Nephron (organoid): ENCODE data around the gene PROSER3.

Experiments
- H3K27ac Mint-ChIP-seq, 3 experiments: 2 replicates each; pipeline ENCODE4 v1.8.0; 2020; ENCODE audit warnings: mixed read lengths in 3 of 3, mild to moderate bottlenecking in 2 of 3, moderate library complexity in 1 of 3
- H3K27me3 Mint-ChIP-seq: 2 replicates; pipeline ENCODE4 v1.8.0; 2021; ENCODE audit warnings: low read depth, mild to moderate bottlenecking, moderate library complexity, mixed read lengths
- H3K36me3 Mint-ChIP-seq: 2 replicates; pipeline ENCODE4 v1.8.0; 2020; ENCODE audit warnings: low read depth, mixed read lengths
- H3K4me1 Mint-ChIP-seq: 2 replicates; pipeline ENCODE4 v1.8.0; 2020; ENCODE audit warnings: mixed read lengths
- H3K4me3 Mint-ChIP-seq, 3 experiments: 2 replicates each; pipeline ENCODE4 v1.8.0; 2020; ENCODE audit warnings: mild to moderate bottlenecking in 3 of 3, mixed read lengths in 3 of 3, moderate library complexity in 2 of 3
- H3K9me3 Mint-ChIP-seq: 2 replicates; pipeline ENCODE4 v1.8.0; 2020; ENCODE audit warnings: mixed read lengths
- TF ChIP-seq, protein P1 (sequence below), 3 experiments: fragments of 200-600 bp; sonication (generic); IDR thresholded peaks; one replicate each; pipeline ENCODE4 v1.5.0; 2021; ENCODE audit warnings: antibody characterized with exemption in 3 of 3; ENCODE audit not compliant: unreplicated experiment in 3 of 3

The PROSER3 gene

DNA sequence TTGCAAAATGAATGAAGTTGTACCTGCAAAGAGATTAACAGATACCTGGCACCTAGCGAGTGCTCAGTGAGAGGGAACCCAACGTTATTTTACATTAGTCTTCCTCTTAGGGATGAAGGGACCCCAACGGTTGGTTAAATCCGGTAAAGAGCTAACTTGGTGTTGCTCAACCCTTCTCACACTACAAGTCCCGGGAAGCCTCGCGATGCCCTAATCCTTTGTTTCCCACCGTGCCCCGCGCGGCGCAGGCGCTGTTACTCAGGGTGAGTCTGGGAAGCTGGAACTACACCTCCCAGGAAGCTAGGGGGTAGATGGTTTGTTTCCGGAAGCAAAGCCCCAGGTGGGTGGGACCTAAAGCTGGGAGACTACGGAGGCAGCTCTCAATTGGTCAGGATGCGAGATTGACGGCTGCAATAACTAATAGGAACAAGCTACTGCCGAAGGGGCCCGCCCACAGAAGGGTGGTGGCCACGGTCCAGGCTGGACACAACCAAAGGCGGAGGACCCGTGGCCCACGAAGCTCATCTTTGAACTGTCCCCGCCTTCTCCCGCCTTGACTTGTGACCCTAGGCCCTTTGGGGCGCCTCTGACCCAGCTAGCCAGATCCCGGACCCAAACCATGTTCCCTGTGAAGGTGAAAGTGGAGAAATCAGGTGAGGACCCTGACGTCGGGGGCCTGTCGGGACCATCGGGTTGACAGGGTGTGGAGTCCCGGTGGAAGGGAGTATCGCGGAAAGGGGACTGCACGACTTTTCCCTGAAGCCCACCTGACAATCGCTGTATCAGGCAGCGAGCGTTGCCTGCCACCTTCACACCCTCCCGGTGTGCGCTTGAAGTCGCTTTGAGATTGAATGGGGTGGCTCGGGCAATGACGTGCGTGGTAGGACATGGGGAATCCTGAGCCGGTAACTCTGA, 9.6 kb upstream of the PROSER3 start, which contains the start of gene LIN37:
Gene LIN37 (plus strand): TSS at position 471 of the 915 bp plus-strand sequence. CDS start 149 bp downstream, at position 620.
- Mint-ChIP-seq H3K4me1 (peaks cover 28% of the 10 kb centered on the region), H3K4me3 (peak within 1 kb of the TSS; percentile 92 to 96 (median 95)), H3K9me3 (no peaks in the 10 kb centered on the region), H3K36me3 (peaks cover 3% of the 10 kb centered on the region), H3K27me3 (no peaks in the 10 kb centered on the region), H3K27ac (peak within 1 kb of the TSS; percentile 60 to 92 (median 73))
- TF ChIP-seq, protein P1, sequence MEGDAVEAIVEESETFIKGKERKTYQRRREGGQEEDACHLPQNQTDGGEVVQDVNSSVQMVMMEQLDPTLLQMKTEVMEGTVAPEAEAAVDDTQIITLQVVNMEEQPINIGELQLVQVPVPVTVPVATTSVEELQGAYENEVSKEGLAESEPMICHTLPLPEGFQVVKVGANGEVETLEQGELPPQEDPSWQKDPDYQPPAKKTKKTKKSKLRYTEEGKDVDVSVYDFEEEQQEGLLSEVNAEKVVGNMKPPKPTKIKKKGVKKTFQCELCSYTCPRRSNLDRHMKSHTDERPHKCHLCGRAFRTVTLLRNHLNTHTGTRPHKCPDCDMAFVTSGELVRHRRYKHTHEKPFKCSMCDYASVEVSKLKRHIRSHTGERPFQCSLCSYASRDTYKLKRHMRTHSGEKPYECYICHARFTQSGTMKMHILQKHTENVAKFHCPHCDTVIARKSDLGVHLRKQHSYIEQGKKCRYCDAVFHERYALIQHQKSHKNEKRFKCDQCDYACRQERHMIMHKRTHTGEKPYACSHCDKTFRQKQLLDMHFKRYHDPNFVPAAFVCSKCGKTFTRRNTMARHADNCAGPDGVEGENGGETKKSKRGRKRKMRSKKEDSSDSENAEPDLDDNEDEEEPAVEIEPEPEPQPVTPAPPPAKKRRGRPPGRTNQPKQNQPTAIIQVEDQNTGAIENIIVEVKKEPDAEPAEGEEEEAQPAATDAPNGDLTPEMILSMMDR (IDR thresholded peaks at IDR 0.05; ENCODE audit: unreplicated experiment in 3 of 3): no peak

DNA sequence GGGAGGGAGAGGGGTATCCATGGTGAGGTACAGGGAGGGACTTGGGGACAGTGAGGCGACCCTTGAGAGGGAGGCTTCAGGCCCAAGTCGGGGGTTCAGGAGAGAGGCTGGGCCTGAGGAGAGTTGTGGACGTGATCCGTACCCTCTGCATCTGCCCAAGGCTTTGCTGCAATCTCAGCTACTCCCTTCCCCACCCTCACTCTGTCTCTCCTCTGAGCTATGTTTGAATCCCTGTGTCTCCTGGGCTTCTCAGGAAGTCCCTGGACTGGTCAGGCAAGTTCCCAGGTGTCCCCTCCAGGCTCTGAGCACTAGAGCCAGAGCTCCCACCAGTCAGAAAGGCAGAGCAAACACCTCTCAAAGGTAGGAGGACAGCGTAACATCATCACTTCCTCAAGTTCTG, 7.8 kb upstream of the PROSER3 start:
- peaks cover 6% of the 10 kb centered on the region for H3K27me3 Mint-ChIP-seq
- TF ChIP-seq, protein P1 (IDR thresholded peaks at IDR 0.05; ENCODE audit: unreplicated experiment in 3 of 3): no peak
- H3K9me3 Mint-ChIP-seq: no peaks in the 10 kb centered on the region
- H3K36me3 Mint-ChIP-seq: peaks cover 13% of the 10 kb centered on the region
- peaks cover 28% of the 10 kb centered on the region for H3K4me1 Mint-ChIP-seq
- H3K4me3 Mint-ChIP-seq: peak overlapping the region; percentile 71 to 79 (median 72)
- H3K27ac Mint-ChIP-seq: no peak overlapping the region

DNA sequence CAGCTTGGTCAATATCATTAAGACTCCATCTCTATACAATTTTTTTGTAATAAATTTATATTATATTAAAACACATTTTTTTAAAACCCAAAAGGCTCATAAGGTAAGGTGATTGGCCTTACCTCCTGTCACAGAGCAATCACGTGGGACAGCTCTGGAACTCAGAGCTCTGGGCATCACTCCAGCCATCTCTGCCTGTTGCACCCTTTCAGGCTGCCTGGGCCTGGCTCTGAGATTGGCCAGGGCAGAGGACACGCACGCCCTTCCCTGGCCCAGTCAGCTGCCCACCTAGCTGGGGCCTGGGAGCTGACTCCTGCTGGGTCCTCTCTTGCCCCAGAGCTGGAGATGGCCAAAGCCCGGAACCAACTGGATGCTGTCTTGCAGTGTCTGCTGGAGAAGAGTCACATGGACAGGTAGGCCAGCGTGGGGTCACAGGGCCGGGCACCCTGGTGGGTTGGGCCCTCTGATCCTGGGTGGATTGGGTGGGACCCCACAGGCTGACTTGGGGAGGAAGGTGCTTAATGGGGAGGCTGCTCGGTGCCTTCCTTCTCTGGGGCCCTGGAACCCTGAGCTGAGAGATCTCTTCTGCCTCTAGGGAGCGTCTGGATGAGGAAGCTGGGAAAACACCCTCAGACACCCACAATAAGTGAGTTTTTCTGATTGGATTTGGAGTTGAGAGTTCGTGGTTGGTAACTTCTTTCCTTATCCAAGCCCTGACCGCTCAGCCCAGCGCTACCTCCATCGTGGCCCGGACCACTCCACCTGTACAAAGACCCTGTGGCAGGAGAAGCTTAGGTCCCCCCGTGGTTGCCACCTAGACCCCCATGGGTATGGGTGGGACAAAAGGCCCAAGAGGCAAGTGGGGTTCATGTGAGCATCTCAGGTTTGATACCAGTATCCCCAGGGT, 5.9 kb upstream of the PROSER3 start:
- Mint-ChIP-seq H3K4me1 (peaks cover 26% of the 10 kb centered on the region), H3K9me3 (no peaks in the 10 kb centered on the region), H3K27me3 (peaks cover 11% of the 10 kb centered on the region)

DNA sequence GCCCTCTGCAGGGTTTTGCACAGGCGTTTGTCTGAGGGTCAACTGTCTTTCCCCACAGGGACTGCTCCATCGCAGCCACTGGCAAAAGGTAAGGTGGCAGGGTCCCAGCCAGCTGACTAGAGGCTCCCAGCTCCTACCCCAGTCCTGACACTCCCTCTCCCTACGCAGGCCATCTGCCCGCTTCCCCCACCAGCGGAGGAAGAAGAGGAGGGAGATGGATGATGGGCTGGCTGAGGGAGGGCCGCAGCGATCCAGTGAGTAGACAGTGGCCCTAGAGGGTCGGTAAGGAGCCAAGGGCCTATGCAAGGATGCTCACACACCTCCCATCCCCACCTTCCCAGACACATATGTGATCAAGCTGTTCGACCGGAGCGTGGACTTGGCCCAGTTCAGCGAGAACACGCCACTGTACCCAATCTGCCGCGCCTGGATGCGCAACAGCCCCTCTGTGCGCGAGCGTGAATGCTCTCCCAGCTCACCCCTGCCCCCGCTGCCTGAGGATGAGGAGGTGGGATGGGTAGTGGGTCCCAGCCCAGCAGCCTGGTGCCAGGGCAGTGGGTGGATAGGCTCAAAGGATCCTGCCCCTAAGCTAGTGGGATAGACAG, 5.1 kb upstream of the PROSER3 start:
- Mint-ChIP-seq H3K4me3 (no peak overlapping the region), H3K36me3 (peaks cover 16% of the 10 kb centered on the region), H3K9me3 (no peaks in the 10 kb centered on the region), H3K4me1 (peaks cover 30% of the 10 kb centered on the region), H3K27me3 (peaks cover 11% of the 10 kb centered on the region), H3K27ac (peak overlapping the region in 1 of 3 experiments; percentile 55)
- TF ChIP-seq, protein P1 (IDR thresholded peaks at IDR 0.05; ENCODE audit: unreplicated experiment in 3 of 3): no peak

More for the DNA sequence above, 5.9 kb upstream of the PROSER3 start:
- TF ChIP-seq, protein P1 (IDR thresholded peaks at IDR 0.05; ENCODE audit: unreplicated experiment in 3 of 3): no peak
- H3K36me3 Mint-ChIP-seq: peaks cover 15% of the 10 kb centered on the region
- H3K4me3 Mint-ChIP-seq: peak overlapping the region in 1 of 3 experiments; percentile 34
- no peak overlapping the region for H3K27ac Mint-ChIP-seq

DNA sequence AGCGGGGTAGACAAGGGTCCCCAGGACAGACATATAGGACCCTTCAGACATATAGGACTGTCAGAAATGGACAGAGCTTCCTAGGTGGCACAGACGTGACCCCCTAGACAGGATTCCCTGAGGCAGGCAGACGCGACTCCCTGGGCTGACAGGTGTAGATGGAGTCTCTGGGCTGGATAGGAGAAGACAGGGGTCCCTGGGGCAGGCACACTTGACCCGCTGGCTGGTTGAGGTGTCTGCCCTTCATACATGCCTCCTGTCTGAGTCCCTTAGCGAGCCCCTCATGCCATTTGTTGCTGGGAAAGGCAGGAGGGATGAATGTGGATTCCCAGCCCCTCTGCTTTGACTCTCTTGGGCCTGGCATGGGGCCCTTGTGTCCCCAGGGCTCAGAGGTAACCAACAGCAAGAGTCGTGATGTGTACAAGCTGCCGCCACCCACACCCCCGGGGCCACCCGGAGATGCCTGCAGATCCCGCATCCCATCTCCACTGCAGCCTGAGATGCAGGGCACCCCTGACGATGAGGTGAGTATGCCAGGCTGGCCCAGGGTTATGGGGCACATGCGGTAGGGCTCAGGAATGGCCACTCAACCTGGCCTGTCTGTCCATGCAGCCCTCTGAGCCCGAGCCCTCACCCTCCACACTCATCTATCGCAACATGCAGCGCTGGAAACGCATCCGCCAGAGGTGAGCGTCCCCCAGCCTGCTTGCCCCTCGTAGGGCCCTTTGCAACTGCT, 4.2 kb upstream of the PROSER3 start:
- Mint-ChIP-seq H3K27ac (peak overlapping the region in 2 of 3 experiments; percentile 55 to 83), H3K4me1 (peaks cover 25% of the 10 kb centered on the region), H3K27me3 (peaks cover 11% of the 10 kb centered on the region), H3K4me3 (peak overlapping the region; percentile 40 to 50 (median 44)), H3K9me3 (no peaks in the 10 kb centered on the region), H3K36me3 (peaks cover 15% of the 10 kb centered on the region)
- TF ChIP-seq, protein P1 (IDR thresholded peaks at IDR 0.05; ENCODE audit: unreplicated experiment in 3 of 3): no peak
